AG09309 (cell line): ENCODE results near the gene EDIL3.
"Not testable (repeated sequence)": the region's sequence is repeated elsewhere in the genome, so short reads cannot be mapped to it uniquely, and the experiment has no call there.

Experiments used
- DNase-seq: peaks from one replicate; pipeline ENCODE4 v3.0.0-alpha.2; 2010; ENCODE audit warnings: low read depth
- H3K4me3 ChIP-seq: 2 replicates; pipeline ENCODE4 v1.5.1; 2011; ENCODE audit warnings: mild to moderate bottlenecking, low read depth, low read length, moderate library complexity; ENCODE audit not compliant: control insufficient read depth
- TF ChIP-seq, protein P1 (sequence below): IDR thresholded peaks from 2 replicates; pipeline ENCODE4 v1.5.1; 2011; ENCODE audit warnings: mild to moderate bottlenecking, low read depth, low read length, inconsistent platforms; ENCODE audit not compliant: insufficient read depth, control insufficient read depth; ENCODE audit errors: missing control alignments

The EDIL3 gene

DNA sequence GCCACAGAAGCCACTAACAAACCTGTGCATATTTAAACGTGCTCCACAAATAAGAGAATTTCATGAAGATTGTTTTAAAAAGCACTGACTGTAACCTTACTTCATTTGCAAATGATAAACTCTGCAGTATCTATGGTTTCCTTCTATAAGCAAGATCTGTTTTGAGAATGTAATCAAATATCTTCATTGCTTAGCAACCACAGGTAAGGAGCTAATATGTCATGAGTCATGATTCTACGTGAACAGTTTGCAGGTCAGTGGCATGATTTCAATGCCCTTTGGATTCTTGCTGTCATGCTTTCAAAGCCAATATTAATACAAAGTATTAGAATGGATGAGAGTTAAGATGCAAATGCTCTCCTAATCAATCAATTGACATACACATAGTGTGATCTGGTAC, 325.0 kb downstream of the EDIL3 start:
- H3K4me3 ChIP-seq, result no peak overlapping the region
- TF ChIP-seq, protein P1, sequence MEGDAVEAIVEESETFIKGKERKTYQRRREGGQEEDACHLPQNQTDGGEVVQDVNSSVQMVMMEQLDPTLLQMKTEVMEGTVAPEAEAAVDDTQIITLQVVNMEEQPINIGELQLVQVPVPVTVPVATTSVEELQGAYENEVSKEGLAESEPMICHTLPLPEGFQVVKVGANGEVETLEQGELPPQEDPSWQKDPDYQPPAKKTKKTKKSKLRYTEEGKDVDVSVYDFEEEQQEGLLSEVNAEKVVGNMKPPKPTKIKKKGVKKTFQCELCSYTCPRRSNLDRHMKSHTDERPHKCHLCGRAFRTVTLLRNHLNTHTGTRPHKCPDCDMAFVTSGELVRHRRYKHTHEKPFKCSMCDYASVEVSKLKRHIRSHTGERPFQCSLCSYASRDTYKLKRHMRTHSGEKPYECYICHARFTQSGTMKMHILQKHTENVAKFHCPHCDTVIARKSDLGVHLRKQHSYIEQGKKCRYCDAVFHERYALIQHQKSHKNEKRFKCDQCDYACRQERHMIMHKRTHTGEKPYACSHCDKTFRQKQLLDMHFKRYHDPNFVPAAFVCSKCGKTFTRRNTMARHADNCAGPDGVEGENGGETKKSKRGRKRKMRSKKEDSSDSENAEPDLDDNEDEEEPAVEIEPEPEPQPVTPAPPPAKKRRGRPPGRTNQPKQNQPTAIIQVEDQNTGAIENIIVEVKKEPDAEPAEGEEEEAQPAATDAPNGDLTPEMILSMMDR, result no peak
- DNase-seq, result no peak

DNA sequence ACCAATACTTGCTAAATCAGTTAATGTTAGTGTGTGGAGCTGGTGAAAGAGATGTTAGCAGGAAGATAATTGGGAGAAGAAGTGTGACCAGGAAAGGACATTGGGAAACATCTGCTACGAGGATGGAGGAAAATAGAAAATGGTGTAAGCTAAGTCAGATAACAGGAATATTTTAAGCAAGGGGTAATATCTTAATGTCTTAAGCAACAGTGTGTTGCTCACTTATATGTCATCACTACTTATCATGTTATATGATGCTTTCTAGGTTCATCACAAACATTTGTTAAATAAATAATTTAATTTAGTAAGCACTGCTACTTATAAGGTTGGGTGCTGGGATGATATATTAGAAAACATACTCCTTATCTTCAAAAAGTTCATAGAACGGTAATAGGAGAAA, 326.1 kb downstream of the EDIL3 start:
- TF ChIP-seq, protein P1, result no peak
- no peak overlapping the region for H3K4me3 ChIP-seq
- no peak for DNase-seq

DNA sequence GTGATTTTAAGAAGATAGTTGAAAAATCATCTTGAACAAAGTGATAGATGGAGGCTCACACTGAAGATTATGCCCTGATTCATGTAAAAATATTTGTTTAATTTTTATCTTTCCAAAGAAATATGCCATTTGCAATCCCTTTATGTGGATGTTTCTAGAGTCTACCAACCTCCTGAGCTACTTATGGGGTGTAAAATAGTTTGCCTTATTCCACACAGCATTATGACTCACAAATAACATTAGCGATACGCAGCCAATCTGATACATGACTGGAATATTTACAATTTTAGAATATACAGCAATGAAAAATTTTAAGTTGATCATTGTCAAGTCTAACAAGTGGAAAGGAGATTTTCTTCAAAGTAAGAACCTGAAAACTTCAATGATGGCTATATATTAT, 327.5 kb downstream of the EDIL3 start:
- TF ChIP-seq, protein P1, result no peak
- H3K4me3 ChIP-seq, result no peak overlapping the region
- DNase-seq, result no peak

DNA sequence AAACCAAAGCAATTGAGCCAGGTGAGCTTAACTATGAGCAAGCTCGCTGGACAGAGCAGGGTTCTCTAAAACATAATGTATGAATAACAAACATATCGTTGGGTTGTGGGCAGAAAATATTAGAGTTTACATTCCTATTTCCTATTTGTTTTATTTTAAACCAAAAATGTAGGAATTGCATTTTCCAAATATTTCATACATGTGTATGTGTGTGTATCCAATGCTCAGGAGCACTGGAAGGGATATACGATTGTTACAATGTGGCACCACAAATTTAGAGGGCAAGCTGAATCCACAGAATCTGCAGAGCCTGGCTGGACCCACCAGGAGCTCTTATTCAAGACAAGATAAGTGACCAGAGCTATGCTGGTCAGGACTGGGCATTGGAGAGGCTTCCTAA, 338.7 kb downstream of the EDIL3 start:
- no peak overlapping the region for H3K4me3 ChIP-seq
- no peak for DNase-seq
- TF ChIP-seq, protein P1, result no peak

DNA sequence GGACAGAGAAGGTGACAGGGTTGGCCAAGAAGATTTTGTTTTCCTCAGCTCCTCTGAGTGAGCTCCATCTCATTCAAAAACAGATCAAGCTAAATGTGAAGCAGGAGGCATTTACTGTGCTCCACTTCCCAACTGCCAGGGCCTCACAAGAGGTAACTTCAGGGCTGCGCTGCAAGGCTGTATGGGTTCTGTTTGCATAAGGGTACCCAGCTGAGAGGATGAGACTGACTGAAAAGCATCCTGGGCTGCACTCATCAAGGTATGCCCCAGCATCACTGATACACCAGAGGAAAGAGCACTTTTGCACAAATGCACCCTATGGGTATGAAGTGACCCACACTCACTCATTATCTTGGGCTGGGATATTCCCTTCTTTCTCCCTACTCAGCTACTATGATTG, 347.8 kb downstream of the EDIL3 start:
- H3K4me3 ChIP-seq, result no peak overlapping the region
- no peak for DNase-seq
- TF ChIP-seq, protein P1, result no peak

DNA sequence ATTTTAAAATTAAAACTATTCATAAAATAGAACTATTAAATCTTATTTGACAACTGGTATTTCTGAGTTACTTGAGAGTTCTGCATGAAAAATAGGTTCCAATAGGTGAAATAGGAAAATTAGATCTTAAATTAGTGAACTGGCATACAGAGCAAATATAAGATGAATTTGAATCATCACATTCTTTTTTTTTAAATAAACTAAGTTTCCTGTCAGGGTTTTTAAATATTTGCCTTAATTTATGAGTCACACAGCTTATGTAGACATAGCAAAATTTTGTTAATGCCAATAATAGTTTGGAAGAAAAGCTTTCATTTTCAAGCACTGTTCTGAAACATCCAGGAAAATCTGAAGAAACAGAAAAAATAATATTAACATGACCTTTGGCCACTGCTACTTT, 352.4 kb downstream of the EDIL3 start:
- TF ChIP-seq, protein P1, result no peak
- DNase-seq, result no peak
- no peak overlapping the region for H3K4me3 ChIP-seq

DNA sequence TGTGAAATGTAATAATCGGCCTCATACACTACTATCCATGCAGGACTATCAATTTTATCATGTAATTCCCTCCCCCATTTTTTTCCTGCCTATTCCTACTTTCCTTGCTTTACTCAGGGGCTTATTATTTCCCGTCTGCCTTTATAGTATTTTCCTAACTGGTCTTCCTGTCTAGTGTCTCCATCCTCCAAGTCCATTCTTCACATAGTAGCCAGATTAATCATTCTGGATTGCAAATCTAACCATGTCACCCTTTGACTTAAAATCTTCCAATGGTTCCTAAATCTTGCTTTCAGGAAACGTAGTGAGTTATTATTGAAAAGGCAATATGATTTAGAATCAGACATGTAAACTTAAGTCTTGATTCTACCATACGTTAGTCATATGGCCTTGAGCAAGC, 356.6 kb downstream of the EDIL3 start:
- TF ChIP-seq, protein P1, result no peak
- no peak overlapping the region for H3K4me3 ChIP-seq
- peak; percentile 17 for DNase-seq

DNA sequence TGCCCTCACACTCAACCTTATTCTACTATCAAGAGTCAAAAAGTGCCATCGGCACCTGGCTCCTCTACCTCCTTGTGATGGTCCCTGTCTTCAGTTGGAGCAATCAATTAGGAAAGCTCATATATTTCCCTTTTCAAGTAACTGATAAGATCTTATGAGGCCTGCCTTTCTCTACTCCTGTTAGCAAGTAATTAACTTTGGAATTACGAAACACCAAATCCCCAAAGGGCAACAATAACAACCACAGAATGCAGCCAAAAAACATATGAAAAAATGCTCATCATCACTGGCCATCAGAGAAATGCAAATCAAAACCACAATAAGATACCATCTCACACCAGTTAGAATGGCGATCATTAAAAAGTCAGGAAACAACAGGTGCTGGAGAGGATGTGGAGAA, 366.2 kb downstream of the EDIL3 start:
- not testable (repeated sequence) for DNase-seq, H3K4me3 ChIP-seq
